ENCODE data around the gene TUSC1. TPM values are rescaled to one million over a fixed set of nuclear protein-coding genes. Genes with fewer than 3 reads are reported as not detected.

TUSC1 gene
- total RNA-seq, 1 experiment from 2014 or later: not detected

DNA sequence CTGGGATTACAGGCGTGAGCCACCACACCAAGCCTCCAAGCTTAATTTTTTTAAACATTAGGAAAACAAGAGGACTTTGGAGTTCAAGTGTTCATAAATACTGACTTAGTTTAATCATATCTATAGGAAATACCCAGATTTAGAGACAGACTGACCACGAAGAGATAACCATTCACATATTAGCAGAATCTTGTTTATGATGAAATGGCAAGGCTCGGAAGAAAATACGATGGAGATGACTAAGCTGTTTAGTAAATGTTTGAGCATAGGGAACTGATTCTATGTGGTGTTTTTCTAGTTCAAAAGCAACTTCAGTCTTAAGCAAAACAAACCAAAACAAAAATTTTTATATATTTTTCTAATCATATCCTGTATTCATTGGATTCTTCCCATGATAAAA, 13.5 kb upstream of the TUSC1 start:
- H2BK20ac ChIP-seq (ENCODE audit: low read depth, low read length, poor library complexity, severe bottlenecking): no peak overlapping the region
- no CpG with 5 or more reads among the region's 4 CpGs for WGBS (ENCODE audit: extremely low coverage, insufficient read length, low lambda C conversion rate)

More for the DNA sequence above, 13.5 kb upstream of the TUSC1 start:
- Histone ChIP-seq H4K8ac (replicated peaks; ENCODE audit: insufficient read length, low read depth, low read length) (no peak overlapping the region), H3T11ph (ENCODE audit: low read length) (no peak overlapping the region), H3K79me1 (ENCODE audit: insufficient read depth, low read depth, low read length, poor library complexity, severe bottlenecking) (no peaks in the 10 kb centered on the region), H2BK5ac (ENCODE audit: insufficient read length, low read length) (no peak overlapping the region), H3K27me3 (ENCODE audit: insufficient read depth, low read length) (no peaks in the 10 kb centered on the region), H2BK12ac (ENCODE audit: insufficient read length, low read depth, low read length) (no peak overlapping the region), H3K18ac (ENCODE audit: insufficient read length, low read depth, low read length) (no peak overlapping the region), H3K14ac (ENCODE audit: insufficient read depth, low read length) (no peak overlapping the region), H3K23me2 (ENCODE audit: insufficient read length, low read depth, low read length, poor library complexity, severe bottlenecking) (no peaks in the 10 kb centered on the region), H3K9ac (ENCODE audit: extremely low read depth, insufficient read length, low read length) (no peak overlapping the region), H3K27ac (ENCODE audit: insufficient read length, low read depth, low read length) (no peak overlapping the region), H3K56ac (ENCODE audit: insufficient read length, low read depth, low read length) (no peak overlapping the region), H2AK5ac (ENCODE audit: insufficient read length, low read length) (no peak overlapping the region), H3K4me2 (ENCODE audit: insufficient read depth, insufficient read length, low read length) (no peak overlapping the region), H4K91ac (ENCODE audit: insufficient read length, low read depth, low read length) (no peak overlapping the region), H2BK15ac (ENCODE audit: low read depth, low read length) (no peak overlapping the region), H3K4me1 (ENCODE audit: insufficient read depth, low read length) (peaks cover 4% of the 10 kb centered on the region; the same call in 1 of the 2 replicates), H3K4ac (ENCODE audit: low read depth, low read length) (no peak overlapping the region), H2AFZ (ENCODE audit: low read length) (no peak overlapping the region), H4K5ac (ENCODE audit: insufficient read length, low read depth, low read length) (no peak overlapping the region), H3K23ac (ENCODE audit: insufficient read length, low read depth, low read length) (no peak overlapping the region), H3K9me3 (ENCODE audit: control insufficient read depth, low read depth, low read length) (no peaks in the 10 kb centered on the region), H3K79me2 (ENCODE audit: insufficient read depth, low read length) (no peaks in the 10 kb centered on the region), H4K20me1 (ENCODE audit: control insufficient read depth, insufficient read depth, insufficient read length) (no peaks in the 10 kb centered on the region), H2BK120ac (ENCODE audit: low read depth, low read length, poor library complexity, severe bottlenecking) (no peak overlapping the region)
- no peak overlapping the region for H3K27ac Mint-ChIP-seq
- H3K9me3 Mint-ChIP-seq: peaks cover 0 to 3% of the 10 kb centered on the region in 2 experiments; a peak in 1 of 5 replicates
- peaks cover 7 to 11% of the 10 kb centered on the region in 2 experiments for H3K4me1 Mint-ChIP-seq
- no peak overlapping the region for H3K4me3 Mint-ChIP-seq
- DNase-seq: no peak
- no peaks in the 10 kb centered on the region for H3K27me3 Mint-ChIP-seq (ENCODE audit: low read depth)
- TF ChIP-seq, protein P1, sequence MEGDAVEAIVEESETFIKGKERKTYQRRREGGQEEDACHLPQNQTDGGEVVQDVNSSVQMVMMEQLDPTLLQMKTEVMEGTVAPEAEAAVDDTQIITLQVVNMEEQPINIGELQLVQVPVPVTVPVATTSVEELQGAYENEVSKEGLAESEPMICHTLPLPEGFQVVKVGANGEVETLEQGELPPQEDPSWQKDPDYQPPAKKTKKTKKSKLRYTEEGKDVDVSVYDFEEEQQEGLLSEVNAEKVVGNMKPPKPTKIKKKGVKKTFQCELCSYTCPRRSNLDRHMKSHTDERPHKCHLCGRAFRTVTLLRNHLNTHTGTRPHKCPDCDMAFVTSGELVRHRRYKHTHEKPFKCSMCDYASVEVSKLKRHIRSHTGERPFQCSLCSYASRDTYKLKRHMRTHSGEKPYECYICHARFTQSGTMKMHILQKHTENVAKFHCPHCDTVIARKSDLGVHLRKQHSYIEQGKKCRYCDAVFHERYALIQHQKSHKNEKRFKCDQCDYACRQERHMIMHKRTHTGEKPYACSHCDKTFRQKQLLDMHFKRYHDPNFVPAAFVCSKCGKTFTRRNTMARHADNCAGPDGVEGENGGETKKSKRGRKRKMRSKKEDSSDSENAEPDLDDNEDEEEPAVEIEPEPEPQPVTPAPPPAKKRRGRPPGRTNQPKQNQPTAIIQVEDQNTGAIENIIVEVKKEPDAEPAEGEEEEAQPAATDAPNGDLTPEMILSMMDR (conservative IDR thresholded peaks at IDR 0.05): no peak
- no peaks in the 10 kb centered on the region for H3K36me3 Mint-ChIP-seq (ENCODE audit: insufficient read depth in 1 of 3, low read depth in 3 of 3)

Measured in H9 (cell line).